ENCODE results near the gene SEMA6B.

- TF ChIP-seq NRF1 (IDR thresholded peaks at IDR 0.05; ENCODE audit: low read depth, low read length) (no peak), TAF1 (IDR thresholded peaks at IDR 0.05; ENCODE audit: borderline replicate concordance, low read depth, low read length) (no peak), REST (IDR thresholded peaks at IDR 0.05; ENCODE audit: low read depth, low read length) (no peak), CTCF (IDR thresholded peaks at IDR 0.05) (no peak), MAX (IDR thresholded peaks at IDR 0.05; ENCODE audit: low read depth) (no peak), POLR2AphosphoS5 (IDR thresholded peaks at IDR 0.05; ENCODE audit: low read depth, low read length) (no peak), TEAD4 (IDR thresholded peaks at IDR 0.05; ENCODE audit: borderline replicate concordance, insufficient read depth) (no peak), GABPA (IDR thresholded peaks at IDR 0.05; ENCODE audit: low read depth) (no peak)
Observed at GRCh38 chr19:4522291-4523002, 37.0 kb downstream of the SEMA6B start.
